Fibroblast of skin of right biceps (primary cell): ENCODE results near the gene EML1.

Experiments used
- DNase-seq: peaks from one replicate; pipeline ENCODE4 v3.0.0-alpha.2; 2013

The EML1 gene

GRCh38 chr14:99831903-99832685 lies 38.9 kb downstream of the EML1 start:
- DNase-seq = no peak

- no peak for DNase-seq
Measured at GRCh38 chr14:99837822-99838221, 44.6 kb downstream of the EML1 start.

- peak; percentile 51 for DNase-seq
Measured at GRCh38 chr14:99838639-99839134, 45.5 kb downstream of the EML1 start.

- DNase-seq = no peak
Measured at GRCh38 chr14:99839696-99840095, 46.5 kb downstream of the EML1 start.

- no peak for DNase-seq
Measured at GRCh38 chr14:99840265-99840664, 47.1 kb downstream of the EML1 start.

GRCh38 chr14:99840774-99841305 lies 47.6 kb downstream of the EML1 start:
- DNase-seq = no peak

- DNase-seq = no peak
Measured at GRCh38 chr14:99841436-99842071, 48.3 kb downstream of the EML1 start.

GRCh38 chr14:99842141-99842540 lies 48.9 kb downstream of the EML1 start:
- DNase-seq = no peak

- DNase-seq = no peak
Measured at GRCh38 chr14:99846808-99847207, 53.6 kb downstream of the EML1 start.

GRCh38 chr14:99850709-99851108 lies 57.5 kb downstream of the EML1 start:
- DNase-seq = no peak

GRCh38 chr14:99852578-99852977 lies 59.4 kb downstream of the EML1 start:
- DNase-seq = no peak

- DNase-seq = no peak
Measured at GRCh38 chr14:99853206-99853605, 60.0 kb downstream of the EML1 start.

GRCh38 chr14:99854831-99855230 lies 61.6 kb downstream of the EML1 start:
- no peak for DNase-seq

- no peak for DNase-seq
Measured at GRCh38 chr14:99855271-99855670, 62.1 kb downstream of the EML1 start.

GRCh38 chr14:99857551-99857950 lies 64.3 kb downstream of the EML1 start:
- no peak for DNase-seq

GRCh38 chr14:99860219-99860618 lies 67.0 kb downstream of the EML1 start:
- DNase-seq = no peak

GRCh38 chr14:99862136-99862535 lies 68.9 kb downstream of the EML1 start:
- DNase-seq = peak; percentile 6

- no peak for DNase-seq
Measured at GRCh38 chr14:99863059-99863458, 69.8 kb downstream of the EML1 start.

GRCh38 chr14:99865408-99865807 lies 72.2 kb downstream of the EML1 start:
- no peak for DNase-seq

- no peak for DNase-seq
Measured at GRCh38 chr14:99870617-99871016, 77.4 kb downstream of the EML1 start.

GRCh38 chr14:99871771-99872170 lies 78.6 kb downstream of the EML1 start:
- no peak for DNase-seq

GRCh38 chr14:99872786-99873440 lies 79.7 kb downstream of the EML1 start:
- DNase-seq = no peak

GRCh38 chr14:99873653-99874052 lies 80.4 kb downstream of the EML1 start:
- DNase-seq = no peak

- DNase-seq = no peak
Measured at GRCh38 chr14:99874306-99874705, 81.1 kb downstream of the EML1 start.
